GM18873 (cell line): ENCODE measurements around the gene CTNS.
"Not testable (repeated sequence)": the region's sequence is repeated elsewhere in the genome, so short reads cannot be mapped to it uniquely, and the experiment has no call there.

Experiments
- ATAC-seq: cut with Tn5 transposase; IDR thresholded peaks from one replicate; pipeline ENCODE4 v1.9.1; 2021; ENCODE audit warnings: mild to moderate bottlenecking, moderate library complexity, moderate number of reproducible peaks; ENCODE audit not compliant: unreplicated experiment, low FRiP score

CTNS gene

GRCh38 chr17:3681565-3681964 is 45.0 kb downstream of the CTNS start:
- ATAC-seq, result no peak

- ATAC-seq, result no peak
Measured at GRCh38 chr17:3682033-3682432, 45.5 kb downstream of the CTNS start.

- no peak for ATAC-seq
Measured at GRCh38 chr17:3683054-3683511, 46.5 kb downstream of the CTNS start.

DNA sequence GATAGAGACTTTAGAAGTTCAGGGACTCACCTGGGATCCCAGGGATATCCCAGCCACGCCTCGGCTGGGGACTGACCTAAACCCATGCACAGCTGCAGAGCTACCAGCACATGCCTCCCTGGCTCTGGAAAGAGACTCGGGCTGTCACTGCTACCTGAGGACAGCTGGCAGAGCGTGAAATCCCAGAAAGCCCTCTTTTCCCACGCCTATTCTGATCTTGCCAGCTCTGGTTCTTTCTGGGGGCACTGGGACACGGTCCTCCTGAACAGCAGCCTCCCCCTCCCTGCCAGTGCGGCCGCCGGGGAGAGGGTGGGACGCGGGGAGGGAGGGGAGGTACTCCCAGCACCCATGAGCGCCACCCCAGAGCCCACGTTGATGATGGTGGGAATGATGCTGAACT is 48.6 kb downstream of the CTNS start:
- no peak for ATAC-seq

- ATAC-seq, result no peak
Measured at GRCh38 chr17:3688027-3688553, 51.5 kb downstream of the CTNS start.

- no peak for ATAC-seq
Measured at GRCh38 chr17:3688852-3689261, 52.3 kb downstream of the CTNS start.

- no peak for ATAC-seq
Measured at GRCh38 chr17:3689262-3690093, 52.9 kb downstream of the CTNS start.

DNA sequence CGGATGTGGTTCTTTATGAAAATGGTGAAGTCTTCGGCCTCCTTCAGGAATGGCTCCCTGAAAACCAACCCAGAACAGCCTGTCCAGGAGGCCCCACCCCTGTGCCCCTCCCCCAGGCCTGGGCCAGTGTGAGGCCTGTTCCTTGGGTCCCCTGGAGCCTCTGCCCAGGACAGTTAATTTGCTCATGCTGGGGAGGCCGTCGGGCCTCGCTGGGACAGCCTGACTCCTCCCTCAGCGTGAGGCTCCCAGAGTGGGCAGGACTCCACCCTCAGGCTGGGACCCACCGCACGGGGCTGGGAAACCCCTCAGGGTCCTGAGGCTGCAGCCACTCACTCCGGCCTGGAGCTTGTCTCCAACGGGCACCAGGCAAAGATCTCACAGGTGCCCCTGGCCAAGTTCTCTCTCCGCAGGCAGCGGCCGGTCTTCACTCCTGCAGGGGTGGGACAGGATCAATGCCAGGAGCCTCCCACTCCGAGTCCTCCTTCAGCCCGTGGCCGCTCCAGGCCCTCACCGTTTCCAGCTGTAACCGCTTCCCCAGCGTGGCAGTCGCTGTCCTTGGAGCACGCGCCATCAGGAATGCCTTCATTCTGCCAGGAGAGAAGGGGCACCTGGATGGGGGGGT is 53.6 kb downstream of the CTNS start:
- ATAC-seq, result no peak

DNA sequence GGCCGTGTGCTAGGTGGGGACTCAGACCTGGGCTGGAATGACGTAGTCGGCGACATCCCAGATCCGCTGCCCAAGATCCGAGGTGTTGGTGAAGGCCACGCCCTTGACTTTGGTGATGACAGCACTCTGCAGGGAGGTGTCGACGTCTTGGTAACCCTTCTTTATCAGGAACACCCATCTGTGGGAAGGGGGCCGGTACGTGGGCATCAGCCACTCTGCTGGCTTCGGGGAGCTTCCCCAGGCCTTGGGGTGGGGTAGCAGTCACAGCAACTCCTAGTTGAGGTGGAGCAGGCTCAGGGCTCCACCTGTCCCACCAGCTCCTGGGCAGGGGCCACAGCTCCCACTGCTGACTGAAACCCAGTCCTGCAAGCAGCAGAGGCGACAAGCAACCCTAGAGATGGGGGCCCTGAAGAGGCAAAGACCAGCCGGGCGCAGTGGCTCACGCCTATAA is 55.1 kb downstream of the CTNS start:
- no peak for ATAC-seq

- ATAC-seq, result no peak
Measured at GRCh38 chr17:3692346-3692745, 55.8 kb downstream of the CTNS start.

- no peak for ATAC-seq
Measured at GRCh38 chr17:3693141-3693540, 56.6 kb downstream of the CTNS start.

DNA sequence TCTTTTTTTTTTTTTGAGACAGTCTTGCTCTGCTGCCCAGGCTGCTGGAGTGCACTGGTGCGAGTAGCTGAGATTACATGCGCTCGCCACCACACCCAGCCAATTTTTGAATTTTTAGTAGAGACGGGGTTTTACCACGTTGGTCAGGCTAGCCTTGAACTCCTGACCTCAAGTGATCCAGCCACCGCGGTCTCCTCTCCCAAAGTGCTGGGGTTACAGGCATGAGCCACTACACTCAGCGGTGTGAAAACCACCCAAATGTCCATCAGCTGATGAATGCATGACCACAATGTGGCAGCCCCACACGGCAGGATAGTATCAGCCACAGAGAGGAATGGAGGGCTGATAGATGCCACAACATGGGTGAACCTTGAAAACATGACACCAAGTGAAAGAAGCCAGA is 57.3 kb downstream of the CTNS start:
- ATAC-seq, result peak; percentile 45

DNA sequence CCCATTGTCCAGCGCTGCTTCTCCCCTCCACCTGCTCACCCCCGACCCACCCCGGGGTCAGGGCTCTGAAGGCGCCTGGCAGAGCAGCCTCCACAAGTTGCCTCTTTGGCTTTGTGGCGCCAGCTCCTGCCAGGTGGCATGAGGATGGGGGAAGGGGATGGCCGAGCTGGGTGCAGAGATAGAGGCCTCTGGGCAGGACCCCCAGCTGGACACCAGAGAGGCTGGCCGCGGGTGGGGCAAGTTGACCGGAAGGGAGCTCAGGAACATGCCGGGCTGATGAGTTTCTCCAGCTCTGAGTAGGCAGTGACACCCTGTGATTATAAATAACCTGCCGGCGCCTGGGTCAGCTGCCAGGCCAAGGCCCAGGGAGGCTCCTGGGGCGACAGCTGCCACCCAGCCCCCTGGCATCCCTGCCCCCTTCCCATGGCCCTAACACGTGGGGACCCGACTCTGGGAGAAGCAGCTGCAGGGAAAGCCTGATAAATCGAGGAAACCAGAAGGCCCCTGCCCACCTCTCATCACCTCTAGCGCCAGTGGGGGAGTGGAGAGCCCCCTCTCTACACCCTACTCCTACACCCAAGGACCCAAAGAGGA is 58.7 kb downstream of the CTNS start:
- ATAC-seq, result no peak

GRCh38 chr17:3695723-3696411 is 59.3 kb downstream of the CTNS start, which contains the start of gene P2RX5:
P2RX5 (minus strand) TSS chr17:3696155; CDS start chr17:3696005, 150 bp downstream.
- no peak for ATAC-seq

- ATAC-seq, result no peak
Measured at GRCh38 chr17:3697103-3697476, 60.5 kb downstream of the CTNS start.

- no peak for ATAC-seq
Measured at GRCh38 chr17:3698139-3698538, 61.6 kb downstream of the CTNS start.

GRCh38 chr17:3699951-3700350 is 63.4 kb downstream of the CTNS start:
- ATAC-seq, result no peak

DNA sequence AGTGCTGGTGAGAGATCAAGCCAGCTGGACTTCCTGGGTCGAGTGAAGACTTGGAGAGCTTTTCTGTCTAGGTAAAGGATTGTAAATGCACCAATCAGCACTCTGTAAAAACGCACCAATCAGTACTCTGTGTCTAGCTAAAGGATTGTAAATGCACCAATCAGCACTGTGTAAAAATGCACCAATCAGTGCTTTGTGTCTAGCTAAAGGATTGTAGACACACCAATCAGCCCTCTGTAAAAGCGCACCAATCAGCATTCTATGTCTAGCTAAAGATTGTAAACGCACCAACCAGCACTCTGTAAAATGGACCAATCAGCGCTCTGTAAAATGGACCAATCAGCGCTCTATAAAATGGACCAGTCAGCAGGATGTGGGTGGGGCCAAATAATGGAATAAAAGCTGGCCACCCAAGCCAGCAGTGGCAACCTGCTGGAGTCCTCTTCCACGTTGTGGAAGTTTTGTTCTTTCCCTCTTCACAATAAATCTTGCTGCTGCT is 65.5 kb downstream of the CTNS start:
- not testable (repeated sequence) for ATAC-seq

DNA sequence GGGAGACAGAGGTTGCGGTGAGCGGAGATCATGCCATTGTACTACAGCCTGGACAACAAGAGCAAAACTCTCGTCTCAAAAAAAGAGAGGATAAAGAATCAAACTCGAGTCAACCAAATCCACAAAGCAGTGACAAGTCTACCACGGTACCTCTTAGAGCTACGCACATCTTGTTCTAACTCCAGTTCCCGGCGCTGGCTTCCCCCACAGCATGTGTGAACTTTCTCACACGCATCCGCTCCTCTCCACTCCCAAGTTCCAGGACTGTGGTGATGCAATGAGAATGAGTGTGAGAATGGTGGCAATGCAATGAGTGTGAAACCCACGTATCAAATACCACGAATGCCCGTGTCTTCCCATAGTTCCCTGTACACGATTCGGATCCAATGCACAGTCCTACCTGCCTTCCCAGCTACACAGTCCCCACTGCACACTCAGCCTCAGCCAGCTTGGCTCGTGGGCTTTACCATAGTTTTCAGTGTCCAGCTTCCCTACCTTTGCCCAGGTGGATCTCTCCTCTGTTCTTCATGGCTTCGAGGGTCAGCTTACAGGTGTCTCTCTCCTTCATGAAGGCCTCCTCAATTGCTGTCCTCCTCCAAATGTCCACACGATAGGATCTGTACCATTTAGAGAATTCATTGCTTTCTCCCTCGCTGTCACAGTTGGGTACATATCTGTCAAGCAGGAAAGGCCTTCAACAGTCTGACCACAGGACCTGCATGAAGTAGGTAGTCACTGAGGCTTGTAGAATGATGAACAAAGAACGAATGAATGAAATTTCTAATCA is 68.6 kb downstream of the CTNS start:
- no peak for ATAC-seq

DNA sequence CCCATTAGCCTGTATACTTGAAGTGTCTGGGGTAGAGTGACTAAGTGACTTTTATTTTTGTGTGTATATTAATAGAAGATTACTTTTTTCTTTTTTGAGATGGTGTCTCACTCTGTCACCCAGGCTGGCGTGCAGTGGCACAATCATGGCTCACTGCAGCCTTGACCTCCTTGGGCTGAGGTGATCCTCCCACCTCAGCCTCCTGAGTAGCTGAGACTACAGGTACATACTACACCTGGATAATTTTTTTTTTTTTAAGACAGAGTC is 69.1 kb downstream of the CTNS start:
- ATAC-seq, result not testable (repeated sequence)
